GM18858 (cell line): ENCODE data around the gene TIMM17A.

ENCODE experiments used
- ATAC-seq: cut with Tn5 transposase; IDR thresholded peaks from one replicate; pipeline ENCODE4 v1.9.1; 2021; ENCODE audit not compliant: unreplicated experiment

TIMM17A gene

DNA sequence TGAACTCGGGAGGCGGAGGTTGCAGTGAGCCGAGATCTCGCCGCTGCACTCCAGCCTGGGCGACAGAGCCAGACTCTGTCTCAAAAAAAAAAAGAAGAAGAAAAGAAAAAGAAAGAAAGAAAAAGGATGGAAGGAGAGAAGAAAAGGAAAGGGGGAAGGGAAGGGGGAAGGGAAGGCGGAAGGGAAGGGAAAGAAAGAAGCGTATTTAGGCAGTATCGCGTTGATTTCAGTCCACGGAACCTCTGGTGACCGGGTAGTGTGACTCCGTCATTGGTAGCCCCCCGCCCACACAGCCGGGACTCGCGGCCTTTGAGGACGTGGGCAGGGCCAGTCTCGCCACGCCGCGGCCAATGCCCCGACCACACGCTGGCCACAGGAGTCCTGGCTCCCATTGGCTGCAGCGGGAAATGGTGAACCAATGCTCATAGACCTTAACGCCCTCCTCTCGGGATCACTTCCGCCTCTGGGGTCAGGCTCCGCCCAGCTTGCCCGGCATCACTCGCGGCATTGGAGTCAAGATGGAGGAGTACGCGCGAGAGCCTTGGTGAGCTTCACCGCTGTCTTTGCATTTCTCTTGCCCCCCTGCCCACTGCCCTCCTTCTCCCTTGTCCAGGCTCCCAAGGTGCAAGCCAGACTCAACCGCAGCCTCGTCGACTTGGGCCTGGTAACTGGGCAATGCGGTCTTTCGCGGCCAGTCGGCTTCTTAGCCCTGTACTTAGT, at the start of gene TIMM17A:
TIMM17A (plus strand) TSS at position 495 of the 720 bp plus-strand sequence; CDS start at position 519, 24 bp downstream.
- ATAC-seq: peak; percentile 98

DNA sequence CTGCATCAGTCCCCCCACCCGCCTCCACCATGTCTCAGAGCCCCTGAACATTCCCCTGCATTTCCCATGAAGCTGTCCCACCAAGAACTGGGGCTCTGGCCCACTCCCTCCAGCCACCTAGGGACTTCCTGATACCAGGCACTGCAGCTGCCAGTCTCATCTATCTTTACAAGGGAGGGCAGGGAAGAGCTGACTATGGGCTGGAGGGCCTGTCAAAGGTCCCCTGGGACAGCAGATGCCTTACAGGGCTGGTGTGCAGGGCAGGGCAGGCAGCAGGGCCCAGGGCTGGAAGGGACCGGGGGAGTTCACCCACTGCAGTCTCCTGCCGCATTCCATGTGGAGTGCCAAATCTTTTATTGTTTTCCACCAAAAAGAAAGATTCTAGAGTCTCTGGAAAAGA, 49.0 kb upstream of the TIMM17A start:
- ATAC-seq: no peak

DNA sequence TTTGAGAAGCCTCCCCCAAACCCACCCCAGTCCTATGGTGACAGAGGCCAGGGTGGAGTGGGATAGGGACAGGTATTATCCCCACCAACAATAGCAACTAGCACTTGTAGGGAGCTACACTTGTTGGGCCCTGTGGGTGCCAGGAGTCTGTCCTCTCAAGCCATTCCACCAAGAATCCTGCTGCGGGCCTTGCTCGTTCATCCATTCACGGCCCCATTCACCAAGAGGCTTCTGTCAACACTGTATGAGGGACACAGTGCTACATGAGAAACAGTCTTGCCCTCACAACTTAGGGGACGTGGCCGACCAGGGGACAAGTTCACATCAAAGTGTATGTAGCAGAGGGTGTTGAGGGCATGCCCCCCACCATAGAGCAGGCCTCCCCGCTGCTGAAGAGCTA, 47.7 kb upstream of the TIMM17A start:
- no peak for ATAC-seq

DNA sequence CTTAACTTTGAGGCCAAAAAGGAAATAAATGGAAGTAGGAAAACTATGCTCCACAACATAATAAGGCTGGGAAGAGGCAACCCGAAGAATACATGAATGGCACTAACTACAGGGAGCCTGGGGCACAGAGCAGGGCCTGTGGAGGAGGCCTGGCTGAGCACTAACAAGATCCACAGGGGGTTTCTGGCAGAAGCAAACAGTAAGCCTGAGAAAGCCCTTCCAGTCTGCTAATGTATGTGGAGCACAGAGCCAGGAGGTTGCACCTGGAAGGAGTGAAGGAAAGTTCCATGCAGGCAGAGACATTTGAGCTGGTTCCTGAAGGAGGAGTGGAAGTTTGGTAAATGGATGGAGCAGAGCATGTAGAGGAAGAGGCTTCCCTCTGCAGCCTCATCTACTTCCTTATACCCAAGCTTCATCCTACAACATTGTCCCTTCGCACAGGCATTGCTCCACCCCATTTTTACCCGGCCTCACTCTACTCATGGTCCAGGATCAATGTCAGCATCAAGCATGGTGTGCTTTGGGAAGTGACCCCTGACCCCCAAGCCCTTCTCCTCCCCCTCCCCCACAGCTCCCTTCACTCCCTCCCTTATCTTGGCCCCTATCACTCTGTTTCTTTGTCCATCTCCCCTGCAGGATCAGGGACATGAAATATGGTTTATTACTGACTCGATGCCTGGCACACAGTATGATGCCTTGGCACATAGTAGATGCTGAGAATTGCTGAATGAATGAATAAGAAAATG, 43.3 kb upstream of the TIMM17A start:
- no peak for ATAC-seq

DNA sequence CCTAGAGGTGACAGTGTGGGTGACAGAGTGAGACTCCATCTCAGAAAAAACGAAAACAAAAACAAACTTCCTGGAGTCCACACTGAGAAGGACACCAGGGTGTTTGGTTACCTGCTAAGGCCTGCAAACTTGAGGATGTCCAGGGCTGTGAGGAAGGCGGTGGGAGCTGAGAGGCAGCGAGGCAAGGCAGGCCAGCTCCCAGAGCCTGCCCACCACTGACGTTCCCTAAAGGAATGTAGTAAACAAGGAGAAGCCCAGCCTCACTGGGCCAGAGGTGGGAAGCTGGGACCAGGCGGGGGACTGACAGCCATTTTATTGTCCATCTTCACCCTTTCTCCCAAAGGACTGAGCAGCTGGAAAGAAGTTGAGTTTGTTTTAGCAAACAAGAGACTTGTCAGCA, 42.5 kb upstream of the TIMM17A start:
- no peak for ATAC-seq

DNA sequence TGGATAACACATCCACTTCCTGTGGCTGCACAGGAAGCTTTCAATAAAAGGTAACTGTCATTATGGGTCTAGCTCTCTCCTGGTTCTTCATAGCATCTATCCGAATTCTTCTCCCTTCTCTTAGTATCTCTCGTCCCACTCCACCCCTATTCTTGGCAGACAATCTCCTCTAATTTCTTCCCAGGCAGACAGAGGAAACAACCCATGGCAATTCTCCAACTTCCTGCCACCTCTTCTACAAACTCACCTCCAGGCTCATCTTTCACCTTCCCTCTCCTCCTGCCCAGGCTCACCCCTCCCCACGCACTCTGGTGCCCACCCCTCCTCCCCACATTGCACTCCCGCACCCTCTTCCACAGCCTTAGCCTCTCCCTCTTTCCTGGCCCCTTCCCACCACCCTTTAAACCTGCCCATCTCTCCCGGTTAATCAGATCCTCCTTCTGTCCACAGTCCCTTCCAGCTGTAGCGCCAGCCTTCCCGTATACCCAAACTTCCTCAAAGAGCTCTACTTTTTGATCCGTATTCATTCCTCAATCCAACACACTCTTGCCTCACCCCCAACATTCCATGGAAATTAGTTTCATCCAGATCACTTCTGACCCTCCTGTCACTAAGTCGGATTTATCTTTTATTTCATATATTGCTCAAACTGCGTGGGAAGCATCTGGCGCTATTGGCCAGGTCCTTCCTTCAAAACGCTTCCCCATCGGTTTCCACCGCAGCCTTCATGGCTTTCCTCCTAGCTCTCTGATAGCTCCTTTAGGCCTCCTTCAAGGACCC, 40.7 kb upstream of the TIMM17A start:
- ATAC-seq: no peak

DNA sequence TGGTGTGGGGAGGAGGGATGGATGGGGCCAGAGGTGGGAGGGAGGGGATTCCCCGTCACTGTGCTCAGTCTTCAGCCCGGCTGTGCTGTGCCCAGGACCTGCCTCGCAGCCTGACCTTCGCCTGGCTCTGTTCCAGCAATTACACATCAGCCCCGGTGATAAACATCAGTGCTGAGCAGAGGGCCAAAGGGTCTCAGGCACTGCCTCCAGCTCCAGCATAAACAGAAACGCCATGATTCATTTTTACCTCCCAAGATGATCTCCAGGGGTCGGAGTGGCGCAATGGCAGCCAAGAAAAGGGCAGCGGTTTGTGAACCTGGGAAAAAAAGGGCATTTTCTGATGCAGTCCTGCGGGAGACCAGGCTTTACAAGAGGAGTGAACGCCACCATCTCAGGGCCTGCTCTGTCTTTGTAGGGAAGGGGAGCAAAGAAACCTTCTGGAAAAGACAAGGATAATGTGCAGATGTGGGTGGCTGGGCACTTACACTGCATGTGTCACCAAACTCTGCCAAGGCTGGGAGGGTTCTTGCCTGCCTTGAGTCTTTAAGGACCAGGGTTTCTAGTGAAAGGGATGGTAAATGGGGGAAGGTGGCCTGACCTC, 38.6 kb upstream of the TIMM17A start:
- no peak for ATAC-seq

DNA sequence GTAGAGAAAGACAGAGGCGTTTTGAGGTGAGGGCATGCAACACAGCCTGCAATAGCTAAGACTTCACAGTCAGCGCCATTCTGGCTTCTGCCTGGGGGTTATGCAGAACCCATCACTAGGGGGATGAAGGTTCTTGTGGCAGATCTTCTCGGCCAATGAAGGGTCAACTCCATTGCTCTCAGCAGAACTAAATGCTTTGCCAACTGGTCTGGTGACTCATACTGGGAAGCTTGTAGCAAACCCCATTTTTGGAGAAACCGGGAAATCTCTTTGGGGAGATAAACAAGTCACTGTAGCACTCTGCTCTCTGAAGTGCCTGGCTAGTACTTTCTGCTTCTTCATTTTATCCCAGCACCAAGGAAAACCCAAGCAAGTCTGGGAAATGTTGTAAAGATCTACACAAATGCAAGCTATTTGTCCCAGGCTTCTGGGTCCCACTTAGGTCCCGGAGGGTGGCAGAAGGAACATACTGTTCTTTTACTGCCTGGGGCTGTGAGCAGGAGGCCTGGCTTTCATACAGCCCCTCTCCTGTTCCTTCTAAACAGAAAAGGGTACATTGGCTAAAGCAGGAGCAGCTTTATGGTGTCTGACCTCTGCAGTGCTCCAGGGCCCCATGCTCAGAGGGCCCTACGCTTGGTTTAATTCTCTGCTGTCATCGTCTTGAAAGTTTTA, 37.8 kb upstream of the TIMM17A start:
- no peak for ATAC-seq

DNA sequence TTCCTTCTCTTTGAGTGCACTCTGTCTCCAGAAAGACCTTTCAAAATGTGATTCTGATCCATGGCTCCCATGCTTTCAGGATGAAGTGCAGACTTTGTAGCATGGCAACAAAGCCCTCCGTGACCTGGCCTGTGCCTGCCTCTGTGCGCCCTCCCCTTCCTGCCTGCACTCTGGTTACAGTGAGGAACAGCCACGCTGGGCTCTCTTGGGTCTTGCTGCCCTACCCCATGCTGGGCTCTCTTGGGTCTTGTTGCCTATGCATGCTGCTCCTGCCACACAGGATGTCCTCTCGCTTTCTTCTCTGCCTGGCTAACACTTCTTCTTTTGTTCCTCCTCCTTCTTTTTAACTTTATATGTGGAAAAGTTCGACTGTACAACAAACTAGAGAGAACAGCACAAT, 37.0 kb upstream of the TIMM17A start:
- ATAC-seq: no peak

DNA sequence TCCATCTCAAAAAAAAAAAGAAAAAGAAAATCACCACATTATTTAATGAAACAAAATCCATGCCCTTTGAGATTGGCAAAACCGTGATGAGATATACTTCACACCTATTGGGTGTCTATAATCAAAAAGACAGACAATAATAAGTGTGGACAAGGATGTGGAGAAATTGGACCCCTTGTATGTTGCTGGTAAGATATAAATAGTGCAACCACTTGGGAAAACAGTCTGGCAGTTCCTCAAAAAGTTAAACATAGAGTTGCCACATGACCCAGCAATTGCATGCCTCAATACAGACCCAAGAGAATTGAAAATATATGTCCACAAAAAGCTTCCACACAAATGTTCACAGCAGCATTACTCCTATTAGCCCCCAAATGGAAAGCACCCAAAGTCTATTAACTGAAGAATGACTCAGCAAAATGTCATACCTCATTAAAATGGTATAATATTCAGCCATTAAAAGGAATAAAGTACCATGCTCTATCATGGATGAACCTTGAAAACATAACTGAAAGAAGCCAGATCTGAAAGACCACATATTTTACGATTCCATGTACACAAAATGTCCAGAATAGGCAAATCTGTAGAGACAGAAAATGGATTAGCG, 33.2 kb upstream of the TIMM17A start:
- ATAC-seq: no peak

DNA sequence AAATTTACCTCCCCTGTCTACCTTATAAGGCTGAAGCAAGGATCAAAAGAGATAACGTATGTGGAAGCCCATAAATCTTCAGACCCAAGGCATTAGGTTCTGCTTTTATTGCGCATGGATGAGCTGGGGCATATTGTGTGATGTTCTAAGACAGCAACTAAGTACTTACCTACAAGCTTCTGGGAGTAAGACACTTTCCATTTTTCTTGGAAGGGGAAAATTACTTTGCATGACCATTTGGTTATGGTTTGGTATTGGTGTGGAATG, 30.1 kb upstream of the TIMM17A start:
- no peak for ATAC-seq

DNA sequence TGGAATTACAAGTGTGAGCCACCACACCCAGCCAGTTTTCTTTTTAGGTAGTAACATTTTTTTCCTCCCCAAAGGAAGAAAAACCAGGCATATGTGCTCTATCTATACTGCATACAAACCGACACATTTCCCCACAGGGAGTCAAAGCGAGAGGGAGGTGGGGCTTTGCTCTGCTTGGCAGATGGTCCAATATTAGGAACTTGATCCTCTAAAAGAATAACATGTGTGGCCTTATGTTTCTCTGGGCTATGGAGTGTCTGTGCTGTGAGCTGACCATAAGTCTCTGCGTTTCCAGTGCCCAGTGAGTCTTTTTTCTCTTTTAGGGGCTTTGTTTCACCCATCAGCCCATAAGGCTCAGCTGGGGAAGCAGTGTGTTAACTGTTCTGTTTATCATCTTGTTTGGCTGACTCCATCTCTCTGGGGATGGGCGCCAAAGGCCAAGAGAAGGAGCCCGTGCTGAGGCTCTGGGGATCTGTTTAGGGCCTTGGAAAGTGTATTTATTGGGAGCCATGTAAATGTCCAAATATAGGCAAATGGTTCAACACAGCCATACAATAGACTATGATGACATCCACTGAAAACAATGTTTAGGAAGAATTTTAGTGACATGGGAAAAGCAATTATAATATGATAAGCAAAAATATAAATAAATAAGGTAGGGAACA, 29.2 kb upstream of the TIMM17A start:
- no peak for ATAC-seq

DNA sequence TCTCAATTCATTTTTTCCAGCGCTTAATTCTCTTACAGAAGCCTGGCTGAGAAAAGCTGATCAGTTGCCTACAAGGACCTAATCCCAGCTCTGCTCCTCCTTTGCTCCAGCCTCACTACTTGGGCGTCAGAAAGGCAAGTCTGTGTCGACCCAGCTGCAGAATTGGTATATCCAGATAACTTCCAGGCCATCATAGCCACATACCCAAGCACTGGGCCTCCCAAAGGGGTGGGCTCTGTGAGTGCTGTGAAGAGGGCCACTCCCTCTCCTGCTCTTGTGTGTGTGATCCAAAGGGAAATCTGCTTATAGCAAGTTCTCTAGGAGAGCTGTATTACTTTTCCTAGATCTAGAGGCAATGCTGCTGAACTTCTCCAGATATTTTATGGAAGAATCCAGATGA, 27.0 kb upstream of the TIMM17A start:
- ATAC-seq: no peak

DNA sequence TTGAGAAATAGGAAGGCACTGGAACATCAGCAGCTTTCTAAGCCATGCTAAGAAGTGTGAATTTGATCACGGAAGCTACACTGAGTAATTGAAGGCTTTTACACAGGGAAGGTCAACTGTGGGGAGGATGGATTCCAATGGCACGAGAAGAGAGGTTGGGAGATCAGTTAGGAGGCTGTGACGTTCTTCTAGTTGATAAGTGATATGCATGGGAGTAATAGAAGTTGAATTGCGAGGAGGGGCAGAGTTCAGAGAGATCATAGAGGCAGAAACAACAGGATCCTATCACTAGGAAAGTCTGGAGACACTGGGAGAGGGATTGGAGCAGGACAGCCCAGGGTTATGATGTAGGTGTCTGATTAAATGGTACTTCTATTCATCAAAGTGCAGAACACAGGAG, 25.2 kb upstream of the TIMM17A start:
- ATAC-seq: no peak

DNA sequence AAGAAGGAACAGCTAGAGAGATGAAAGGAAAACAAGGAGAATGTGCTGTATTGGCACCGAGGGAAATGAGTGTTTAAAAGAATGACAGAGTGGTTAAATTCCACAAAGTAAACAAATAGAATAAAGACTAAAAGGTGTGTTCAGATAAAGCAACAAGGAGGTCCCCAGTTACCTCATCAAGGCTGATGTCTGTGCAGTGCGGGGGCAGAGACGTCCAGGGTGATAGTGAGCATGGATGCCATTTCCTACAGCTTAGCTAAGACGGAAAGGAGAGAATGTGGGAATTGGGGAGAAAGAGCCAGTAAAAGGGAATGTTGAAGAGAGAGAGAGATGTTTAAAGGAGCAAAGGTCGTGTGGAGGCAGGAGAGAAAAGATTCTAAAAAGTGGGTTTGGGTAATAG, 24.5 kb upstream of the TIMM17A start:
- no peak for ATAC-seq

DNA sequence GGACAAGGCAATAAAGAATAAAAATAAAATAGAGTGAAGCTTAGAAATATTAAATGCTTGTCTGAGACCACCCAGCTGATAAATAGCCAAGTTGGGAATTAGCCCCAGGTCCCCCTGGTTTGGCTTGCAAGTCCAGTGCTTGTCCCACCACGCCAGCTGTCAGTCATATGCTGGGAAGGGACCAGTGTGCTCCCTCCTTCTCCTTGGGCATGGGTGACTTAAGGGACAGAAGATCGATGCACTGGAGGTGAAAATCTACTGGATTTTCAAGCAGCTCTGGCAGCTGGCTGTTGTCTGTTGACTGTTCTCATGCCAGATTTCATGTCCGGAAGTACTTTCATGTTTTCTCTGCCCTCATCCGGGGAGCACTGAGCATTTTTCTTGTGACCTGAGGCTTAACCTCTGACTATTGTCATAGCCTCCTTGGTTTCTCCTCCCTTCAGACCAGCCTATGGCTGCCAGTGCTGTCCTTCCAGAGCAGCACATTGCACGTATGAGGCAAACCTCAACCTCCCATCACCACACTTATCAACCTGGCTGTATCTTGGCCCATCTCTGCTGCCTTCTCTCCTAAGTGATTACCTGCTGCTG, 21.4 kb upstream of the TIMM17A start:
- ATAC-seq: no peak

DNA sequence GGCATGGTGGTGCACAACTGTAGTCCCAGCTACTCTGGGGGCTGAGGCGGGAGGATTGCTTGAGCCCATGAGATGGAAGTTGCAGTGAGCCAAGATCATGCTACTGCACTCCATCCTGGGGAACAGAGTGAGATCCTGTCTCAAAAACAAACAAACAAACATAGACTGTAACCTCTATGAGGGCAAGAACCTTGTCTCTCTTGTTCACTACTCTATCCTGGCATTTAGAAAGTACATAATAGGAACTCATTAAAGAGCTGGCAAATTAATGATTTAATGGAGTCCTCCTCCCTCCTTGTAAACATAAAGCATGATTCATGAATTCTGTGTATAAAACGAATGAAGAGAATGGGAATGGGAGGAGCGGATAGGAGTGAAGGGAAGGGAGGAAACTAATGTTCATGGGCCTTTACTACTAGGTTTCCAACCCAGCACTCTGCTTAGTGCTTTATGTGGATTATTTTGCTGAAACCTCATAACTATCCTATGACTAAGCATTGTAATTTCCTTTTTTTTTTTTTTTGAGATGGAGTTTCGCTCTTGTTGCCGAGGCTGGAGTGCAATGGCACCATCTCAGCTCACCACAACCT, 17.6 kb upstream of the TIMM17A start:
- ATAC-seq: no peak

DNA sequence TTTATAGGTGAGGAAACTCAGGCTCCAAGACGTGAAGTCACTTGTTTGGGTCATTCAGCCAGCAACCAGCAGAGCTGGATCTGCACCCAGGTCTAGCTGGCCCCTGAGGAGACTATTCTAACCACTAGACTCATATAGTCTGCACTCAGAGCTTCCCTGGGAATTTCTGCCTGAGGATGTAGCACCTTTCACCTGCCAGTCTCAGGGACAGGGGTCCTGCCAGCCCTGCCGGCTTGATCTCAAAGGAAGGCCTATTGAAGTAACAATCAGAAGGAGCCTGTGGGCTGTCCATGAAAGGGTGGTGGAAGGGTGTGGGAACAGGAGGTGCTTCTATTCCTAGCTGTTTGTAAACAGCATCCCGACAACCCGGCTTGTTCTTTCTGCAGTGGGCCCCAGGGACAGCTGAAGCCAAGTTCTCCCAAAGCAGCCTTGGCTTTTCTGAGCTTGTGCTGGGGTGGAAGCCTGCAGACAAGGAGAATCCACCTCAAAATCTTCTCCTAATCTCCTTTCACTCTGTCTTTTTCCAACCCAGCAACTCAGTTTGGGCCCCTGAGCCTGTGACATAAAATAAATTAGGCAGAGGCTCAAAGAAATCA, 16.8 kb upstream of the TIMM17A start:
- no peak for ATAC-seq

DNA sequence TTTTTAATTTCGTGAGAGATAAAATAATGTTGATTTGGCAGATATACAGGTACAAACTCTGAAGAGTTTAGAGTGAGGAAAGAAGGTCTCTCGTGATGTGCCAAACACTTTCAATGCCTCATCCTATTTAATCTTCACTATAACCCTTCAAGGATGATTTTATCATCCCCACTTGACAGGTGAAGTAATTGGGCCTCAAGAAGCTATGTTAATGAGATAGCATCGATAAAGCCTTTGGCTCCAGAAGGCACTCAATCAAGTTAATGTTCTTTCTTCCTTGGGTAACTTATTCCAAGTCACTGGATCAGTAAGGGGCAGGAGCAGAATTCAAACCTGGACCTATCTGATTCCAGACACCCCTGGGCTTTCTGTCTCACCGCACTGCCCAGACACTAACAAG, 16.2 kb upstream of the TIMM17A start:
- no peak for ATAC-seq
